Upper lobe of right lung (tissue), 1 donor: ENCODE measurements around the gene CHSY1. TPM values are rescaled to one million over a fixed set of nuclear protein-coding genes. Genes with fewer than 3 reads are reported as not detected.

ENCODE experiments used
- ATAC-seq: fragments of 200-7000 bp; cut with Tn5 transposase; one replicate; pipeline ENCODE4 v1.9.1; 2020; ENCODE audit warnings: mild to moderate bottlenecking, moderate library complexity
- DNase-seq: peaks from one replicate; pipeline ENCODE4 v3.0.0-alpha.2; 2020
- H3K27ac ChIP-seq: fragments of 200-600 bp; one replicate; pipeline ENCODE4 v1.8.0; 2022
- H3K27me3 ChIP-seq: fragments of 200-600 bp; one replicate; pipeline ENCODE4 v1.8.0; 2022; ENCODE audit warnings: mild to moderate bottlenecking
- H3K36me3 ChIP-seq: fragments of 200-600 bp; one replicate; pipeline ENCODE4 v1.8.0; 2022
- H3K4me1 ChIP-seq: fragments of 200-600 bp; one replicate; pipeline ENCODE4 v1.8.0; 2022
- H3K4me3 ChIP-seq: fragments of 200-600 bp; one replicate; pipeline ENCODE4 v1.8.0; 2022; ENCODE audit warnings: mild to moderate bottlenecking
- H3K9me3 ChIP-seq: fragments of 200-600 bp; one replicate; pipeline ENCODE4 v1.8.0; 2022
- intact Hi-C: fragments of 100-400 bp; cut with DNase I; formaldehyde crosslinking; loops from one replicate; pipeline ENCODE4 v1.11.0; 2022
- total RNA-seq: library from RNA; stranded (reverse); fragmentation: NEBNext Ultra II Directional; extraction: Animal tissue kit (Norgen Biotek cat#: 25700); gene quantifications from one replicate; pipeline ENCODE4 v1.2.1, GENCODE V29; 2021
- TF ChIP-seq, protein P1 (sequence below): fragments of 200-600 bp; IDR thresholded peaks from one replicate; pipeline ENCODE4 v1.8.0; 2022; ENCODE audit warnings: antibody characterized with exemption
- donor health status: DM: no; HTN: yes; CAD: no; lungs with severe emphysema.

CHSY1 gene
- total RNA-seq, 1 donor from 2014 or later, result 40.6 TPM

DNA sequence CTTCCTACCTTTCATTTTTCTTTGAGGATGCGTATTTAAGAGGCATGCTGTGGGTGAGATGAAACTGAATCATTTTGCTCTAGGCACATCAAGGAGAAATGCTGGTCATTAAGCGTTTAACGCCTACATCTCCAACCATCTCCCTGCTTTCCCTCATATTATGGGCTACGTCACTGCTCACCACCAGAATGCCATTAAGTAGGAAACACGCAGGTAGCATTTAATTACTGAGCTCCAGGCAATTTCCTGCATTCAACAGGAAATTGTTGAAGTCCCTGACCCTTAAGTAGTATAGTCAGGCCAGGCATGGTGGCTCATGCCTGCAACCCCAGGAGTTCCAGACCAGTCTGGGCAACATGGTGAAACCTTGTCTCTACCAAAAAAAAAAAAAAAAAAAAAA, 66.1 kb downstream of the CHSY1 start:
- H3K4me1 ChIP-seq, result peaks cover 76% of the 10 kb centered on the region
- ATAC-seq (no peak), DNase-seq (no peak)
- intact Hi-C loops, result loop anchor here (10.0 kb wide), 1 partner anchor 59 kb away; no protein-coding TSS in a partner anchor
- H3K36me3 ChIP-seq, result no peaks in the 10 kb centered on the region
- TF ChIP-seq, protein P1, sequence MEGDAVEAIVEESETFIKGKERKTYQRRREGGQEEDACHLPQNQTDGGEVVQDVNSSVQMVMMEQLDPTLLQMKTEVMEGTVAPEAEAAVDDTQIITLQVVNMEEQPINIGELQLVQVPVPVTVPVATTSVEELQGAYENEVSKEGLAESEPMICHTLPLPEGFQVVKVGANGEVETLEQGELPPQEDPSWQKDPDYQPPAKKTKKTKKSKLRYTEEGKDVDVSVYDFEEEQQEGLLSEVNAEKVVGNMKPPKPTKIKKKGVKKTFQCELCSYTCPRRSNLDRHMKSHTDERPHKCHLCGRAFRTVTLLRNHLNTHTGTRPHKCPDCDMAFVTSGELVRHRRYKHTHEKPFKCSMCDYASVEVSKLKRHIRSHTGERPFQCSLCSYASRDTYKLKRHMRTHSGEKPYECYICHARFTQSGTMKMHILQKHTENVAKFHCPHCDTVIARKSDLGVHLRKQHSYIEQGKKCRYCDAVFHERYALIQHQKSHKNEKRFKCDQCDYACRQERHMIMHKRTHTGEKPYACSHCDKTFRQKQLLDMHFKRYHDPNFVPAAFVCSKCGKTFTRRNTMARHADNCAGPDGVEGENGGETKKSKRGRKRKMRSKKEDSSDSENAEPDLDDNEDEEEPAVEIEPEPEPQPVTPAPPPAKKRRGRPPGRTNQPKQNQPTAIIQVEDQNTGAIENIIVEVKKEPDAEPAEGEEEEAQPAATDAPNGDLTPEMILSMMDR, result no peak
- no peak overlapping the region for H3K4me3 ChIP-seq
- no peak overlapping the region for H3K27ac ChIP-seq
- H3K9me3 ChIP-seq, result no peaks in the 10 kb centered on the region
- no peaks in the 10 kb centered on the region for H3K27me3 ChIP-seq

DNA sequence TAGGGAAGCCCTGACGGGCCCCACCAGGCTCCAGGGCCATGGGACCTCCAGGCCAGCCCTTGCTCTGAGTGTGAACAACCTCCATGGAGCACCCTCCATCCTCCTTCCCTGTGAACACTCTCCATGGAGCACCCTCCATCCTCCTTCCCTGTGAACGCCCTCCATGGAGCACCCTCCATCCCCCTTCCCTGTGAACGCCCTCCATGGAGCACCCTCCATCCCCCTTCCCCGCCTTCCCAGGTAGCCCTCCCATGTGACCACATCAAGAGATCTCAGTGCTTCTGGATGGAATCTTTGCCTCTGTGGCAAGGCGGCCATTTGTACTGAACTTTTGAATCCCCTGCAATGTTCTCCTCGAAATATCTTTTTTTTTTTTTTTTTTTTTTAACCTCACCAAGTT, 66.5 kb downstream of the CHSY1 start:
- no peaks in the 10 kb centered on the region for H3K36me3 ChIP-seq
- ATAC-seq (no peak), DNase-seq (no peak)
- H3K4me1 ChIP-seq, result peaks cover 80% of the 10 kb centered on the region
- intact Hi-C loops, result loop anchor here (10.0 kb wide), 1 partner anchor 59 kb away; no protein-coding TSS in a partner anchor
- H3K27ac ChIP-seq, result no peak overlapping the region
- TF ChIP-seq, protein P1, result no peak
- no peaks in the 10 kb centered on the region for H3K27me3 ChIP-seq
- no peak overlapping the region for H3K4me3 ChIP-seq
- no peaks in the 10 kb centered on the region for H3K9me3 ChIP-seq

DNA sequence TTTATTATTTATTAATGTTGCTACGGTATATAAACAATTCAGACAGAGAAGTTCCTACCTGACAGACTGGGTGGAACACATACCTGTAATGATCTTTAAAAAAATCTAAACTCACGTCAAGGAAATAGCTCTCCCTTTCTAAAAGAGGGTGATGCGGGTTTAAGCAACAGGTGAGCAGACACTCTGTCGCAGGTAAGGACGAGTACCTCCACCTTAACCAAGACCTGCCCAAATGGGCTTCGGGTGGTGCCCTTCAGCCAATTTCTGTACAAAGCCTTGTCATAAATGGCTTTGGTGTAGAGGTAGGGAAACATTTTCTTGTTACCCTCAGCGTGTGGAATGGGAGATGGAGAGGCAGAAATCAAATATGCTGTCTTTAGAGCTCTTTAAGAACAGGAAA, 67.0 kb downstream of the CHSY1 start:
- ATAC-seq, result no peak
- no peaks in the 10 kb centered on the region for H3K36me3 ChIP-seq
- TF ChIP-seq, protein P1, result no peak
- intact Hi-C loops, result loop anchor here (10.0 kb wide), 1 partner anchor 60 kb away; no protein-coding TSS in a partner anchor
- no peaks in the 10 kb centered on the region for H3K27me3 ChIP-seq
- H3K27ac ChIP-seq, result peak overlapping the region; percentile 52
- H3K4me3 ChIP-seq, result no peak overlapping the region
- DNase-seq, result no peak
- H3K4me1 ChIP-seq, result peaks cover 74% of the 10 kb centered on the region
- H3K9me3 ChIP-seq, result no peaks in the 10 kb centered on the region

DNA sequence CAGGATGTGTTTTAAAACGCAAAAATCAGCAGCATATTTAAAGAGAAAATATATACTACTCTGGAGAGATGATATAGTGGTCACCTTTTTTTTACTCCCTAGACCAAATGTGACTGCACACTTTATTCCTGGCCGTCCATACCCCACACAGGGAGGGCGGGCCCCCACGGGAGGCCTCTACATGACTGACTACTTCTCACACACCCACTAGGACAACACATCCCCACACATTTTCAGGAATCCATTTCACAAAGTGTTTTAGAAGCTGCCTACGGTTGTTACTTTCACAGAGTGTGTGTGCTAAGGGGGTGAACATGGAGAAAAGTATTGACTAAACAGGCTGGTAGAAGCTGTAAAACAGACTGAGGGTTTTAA, 67.9 kb downstream of the CHSY1 start:
- TF ChIP-seq, protein P1, result no peak
- H3K27ac ChIP-seq, result peak overlapping the region; percentile 52
- H3K4me1 ChIP-seq, result peaks cover 66% of the 10 kb centered on the region
- intact Hi-C loops, result loop anchor here (10.0 kb wide), 1 partner anchor 61 kb away; no protein-coding TSS in a partner anchor
- H3K4me3 ChIP-seq, result no peak overlapping the region
- no peaks in the 10 kb centered on the region for H3K36me3 ChIP-seq
- ATAC-seq (no peak), DNase-seq (no peak)
- no peaks in the 10 kb centered on the region for H3K9me3 ChIP-seq
- H3K27me3 ChIP-seq, result no peaks in the 10 kb centered on the region

DNA sequence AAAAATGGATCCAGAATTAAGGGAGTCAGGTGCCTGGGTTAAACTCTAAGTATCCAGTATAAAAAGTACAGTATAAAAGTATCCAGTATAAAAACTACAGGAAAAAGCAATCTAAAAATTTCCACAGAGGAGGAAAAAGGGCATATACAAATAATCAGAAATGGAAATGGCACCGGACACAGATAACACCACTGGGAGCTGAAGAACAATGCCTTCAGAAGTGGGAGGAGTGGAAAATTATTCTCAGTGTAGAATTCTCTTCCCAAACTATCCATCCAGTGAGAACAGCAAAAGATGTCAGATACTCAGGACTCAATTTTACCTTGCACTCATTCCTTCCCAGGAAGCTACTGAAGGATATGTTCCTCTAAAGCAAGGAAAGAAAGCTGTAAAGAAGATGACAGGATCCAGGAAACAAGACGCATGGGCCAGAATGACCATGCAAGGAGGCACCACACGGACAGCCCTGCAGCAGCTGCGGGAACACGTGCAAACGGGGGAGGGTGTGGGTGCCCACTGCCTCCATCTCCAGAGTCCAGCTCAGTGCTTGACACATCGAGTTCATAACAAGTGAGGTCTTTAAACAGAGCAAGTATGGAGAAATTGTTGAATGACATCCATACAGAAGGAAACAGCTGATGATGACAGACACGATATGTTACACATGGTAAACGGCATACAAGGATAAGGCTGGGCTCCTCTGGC, 68.5 kb downstream of the CHSY1 start:
- H3K36me3 ChIP-seq, result peaks cover 4% of the 10 kb centered on the region
- TF ChIP-seq, protein P1, result no peak
- no peaks in the 10 kb centered on the region for H3K9me3 ChIP-seq
- DNase-seq (no peak), ATAC-seq (peak; percentile 50)
- H3K4me3 ChIP-seq, result no peak overlapping the region
- H3K27ac ChIP-seq, result peak overlapping the region; percentile 52
- H3K4me1 ChIP-seq, result peaks cover 63% of the 10 kb centered on the region
- no peaks in the 10 kb centered on the region for H3K27me3 ChIP-seq
- intact Hi-C loops, result loop anchor here (10.0 kb wide), 1 partner anchor 61 kb away; no protein-coding TSS in a partner anchor
